Liver (tissue), 9 donors: ENCODE measurements around the gene CIITA. TPM values are rescaled to one million over a fixed set of nuclear protein-coding genes. Genes with fewer than 3 reads are reported as not detected.
"Not testable (repeated sequence)": the region's sequence is repeated elsewhere in the genome, so short reads cannot be mapped to it uniquely, and the experiment has no call there.

Experiments used
- DNase-seq: peaks from one replicate; pipeline ENCODE4 v3.0.0-alpha.2; 2017; ENCODE audit warnings: low spot score
- H3K27ac ChIP-seq, 2 donors: one replicate each; pipeline ENCODE4 v1.7.0; 2013; ENCODE audit warnings: inconsistent platforms in 2 of 2, low read length in 2 of 2, control low read depth in 1 of 2, low read depth in 1 of 2, mild to moderate bottlenecking in 1 of 2
- H3K27me3 ChIP-seq, 4 donors: one replicate each; pipeline versions ENCODE4 v1.6.1 to v1.7.0; 2013; ENCODE audit warnings: low read length in 3 of 4, inconsistent platforms in 1 of 4, mild to moderate bottlenecking in 1 of 4, moderate library complexity in 1 of 4; ENCODE audit not compliant: control insufficient read depth in 4 of 4, insufficient read depth in 4 of 4
- H3K36me3 ChIP-seq, 4 donors: one replicate each; pipeline versions ENCODE4 v1.6.1 to v1.7.0; 2013; ENCODE audit warnings: low read length in 3 of 4, mild to moderate bottlenecking in 3 of 4, low read depth in 1 of 4, moderate library complexity in 1 of 4; ENCODE audit not compliant: control insufficient read depth in 4 of 4, insufficient read depth in 3 of 4
- H3K4me1 ChIP-seq, 4 donors: one replicate each; pipeline versions ENCODE4 v1.6.1 to v1.7.0; 2013; ENCODE audit warnings: low read length in 3 of 4, mild to moderate bottlenecking in 3 of 4, moderate library complexity in 1 of 4; ENCODE audit not compliant: control insufficient read depth in 4 of 4, insufficient read depth in 4 of 4
- H3K4me3 ChIP-seq, 3 donors: one replicate each; pipeline versions ENCODE4 v1.6.1 to v1.7.0; 2013; ENCODE audit warnings: low read length in 3 of 3, control low read depth in 1 of 3, low read depth in 1 of 3, mild to moderate bottlenecking in 1 of 3
- H3K9ac ChIP-seq, 2 donors: one replicate each; pipeline ENCODE4 v1.7.0; 2013; ENCODE audit warnings: low read length in 2 of 2, mild to moderate bottlenecking in 2 of 2, moderate library complexity in 2 of 2, control low read depth in 1 of 2, low read depth in 1 of 2
- H3K9me3 ChIP-seq, 4 donors: one replicate each; pipeline versions ENCODE4 v1.6.1 to v1.7.0; 2013; ENCODE audit warnings: low read length in 3 of 4; ENCODE audit not compliant: control insufficient read depth in 4 of 4
- ATF3 ChIP-seq: IDR thresholded peaks from 2 replicates; pipeline ENCODE4 v1.6.1; 2016; ENCODE audit warnings: antibody characterized with exemption
- EGR1 ChIP-seq, 2 donors: IDR thresholded peaks; 2 replicates each; pipeline ENCODE4 v1.6.1; 2016 to 2018; ENCODE audit warnings: antibody characterized with exemption in 2 of 2, low read depth in 2 of 2
- FOXA1 ChIP-seq: IDR thresholded peaks from 2 replicates; pipeline ENCODE4 v1.6.1; 2016; ENCODE audit warnings: antibody characterized with exemption
- GABPA ChIP-seq, 2 donors: IDR thresholded peaks in 1 of 2; conservative IDR thresholded peaks in 1 of 2; 2 replicates each; pipeline ENCODE4 v1.6.1; 2016; ENCODE audit warnings: antibody characterized with exemption in 2 of 2, mild to moderate bottlenecking in 1 of 2, moderate library complexity in 1 of 2
- HNF4A ChIP-seq, 2 donors: conservative IDR thresholded peaks; 2 replicates each; pipeline ENCODE4 v1.6.1; 2016; ENCODE audit warnings: antibody characterized with exemption in 2 of 2, mild to moderate bottlenecking in 2 of 2
- HNF4G ChIP-seq: IDR thresholded peaks from 2 replicates; pipeline ENCODE4 v1.6.1; 2016; ENCODE audit warnings: antibody characterized with exemption
- RAD21 ChIP-seq, 2 donors: IDR thresholded peaks; 2 replicates each; pipeline ENCODE4 v1.6.1; 2016; ENCODE audit warnings: antibody characterized with exemption in 2 of 2, mild to moderate bottlenecking in 2 of 2
- RXRA ChIP-seq, 2 donors: IDR thresholded peaks; 2 replicates each; pipeline ENCODE4 v1.6.1; 2017 to 2018; ENCODE audit warnings: antibody characterized with exemption in 2 of 2, mild to moderate bottlenecking in 1 of 2
- SP1 ChIP-seq: IDR thresholded peaks from 2 replicates; pipeline ENCODE4 v1.6.1; 2018; ENCODE audit warnings: antibody characterized with exemption, mild to moderate bottlenecking
- TAF1 ChIP-seq: conservative IDR thresholded peaks from 2 replicates; pipeline ENCODE4 v1.6.1; 2016; ENCODE audit warnings: antibody characterized with exemption, mild to moderate bottlenecking
- YY1 ChIP-seq: IDR thresholded peaks from 2 replicates; pipeline ENCODE4 v1.6.1; 2016; ENCODE audit warnings: antibody characterized with exemption, mild to moderate bottlenecking
- ZBTB33 ChIP-seq: IDR thresholded peaks from 2 replicates; pipeline ENCODE4 v1.6.1; 2016; ENCODE audit warnings: antibody characterized with exemption
- WGBS: extraction: QIAGEN DNeasy Blood & Tissue Kit; methylation state at CpG from one replicate; pipeline ENCODE4 v1.1.7; 2013; 5-methylcytosine and 5-hydroxymethylcytosine counted together
- polyA plus RNA-seq, 2 donors: library from polyadenylated mRNA; stranded (reverse) in 1 of 2; unstranded in 1 of 2; fragments of 200-250 nt in 1 of 2; fragments of >200 nt in 1 of 2; fragmentation: Nextera tagmentation in 1 of 2; extraction: Ambion mirVana in 1 of 2; gene quantifications; one replicate each; pipeline versions ENCODE4 v1.2.1 to v1.2.3, GENCODE V29; 2013 to 2015
- total RNA-seq, 2 donors: library from RNA; depleted of rRNA; stranded (reverse); fragments of >200 nt; gene quantifications; one replicate each; pipeline ENCODE4 v1.2.3, GENCODE V29; 2014
- donor health status: healthy.
- donor health status: healthy.
- donor health status: healthy.
- donor health status: healthy.
- donor health status: healthy.

CIITA gene
- total and polyA plus RNA-seq, 4 donors = 1.6 to 4.2 (median 2.2) TPM

GRCh38 chr16:10965440-10966061 lies 88.5 kb downstream of the CIITA start:
- Histone ChIP-seq H3K27me3 (no peaks in the 10 kb centered on the region), H3K27ac (no peak overlapping the region), H3K4me1 (peaks cover 0 to 14% (median 10%) of the 10 kb centered on the region in 4 donors), H3K9ac (no peak overlapping the region), H3K4me3 (no peak overlapping the region), H3K9me3 (no peaks in the 10 kb centered on the region), H3K36me3 (peaks cover 0 to 21% (median 13%) of the 10 kb centered on the region in 4 donors)
- WGBS = 47% methylated on average over 6 of the region's 6 CpGs
- no peak for DNase-seq
- no peak for TF ChIP-seq EGR1 (IDR thresholded peaks at IDR 0.05; ENCODE audit: low read depth in 2 of 2)
- no peak for TF ChIP-seq GABPA (IDR thresholded peaks at IDR 0.05 in 1 of 2, conservative IDR thresholded peaks at IDR 0.05 in 1 of 2)
- no peak for TF ChIP-seq RAD21 (IDR thresholded peaks at IDR 0.05)
- peak; percentile 18 for TF ChIP-seq ATF3
- TF ChIP-seq YY1 = peak; percentile 11
- peak; percentile 69 to 87 for TF ChIP-seq RXRA (IDR thresholded peaks at IDR 0.05)
- no peak for TF ChIP-seq ZBTB33
- no peak for TF ChIP-seq HNF4G
- peak; percentile 47 for TF ChIP-seq SP1
- no peak for TF ChIP-seq FOXA1
- TF ChIP-seq HNF4A (conservative IDR thresholded peaks at IDR 0.05) = peak in 1 of 2 donors; percentile 42

GRCh38 chr16:10966129-10966528 lies 89.1 kb downstream of the CIITA start:
- Histone ChIP-seq H3K27me3 (no peaks in the 10 kb centered on the region), H3K36me3 (peaks cover 0 to 26% (median 13%) of the 10 kb centered on the region in 4 donors), H3K4me1 (peaks cover 0 to 14% (median 10%) of the 10 kb centered on the region in 4 donors), H3K9ac (no peak overlapping the region), H3K4me3 (no peak overlapping the region), H3K27ac (no peak overlapping the region), H3K9me3 (no peaks in the 10 kb centered on the region)
- WGBS = 86% methylated on average over 5 of the region's 5 CpGs
- DNase-seq = no peak
- no peak for TF ChIP-seq EGR1 (IDR thresholded peaks at IDR 0.05; ENCODE audit: low read depth in 2 of 2)
- TF ChIP-seq ZBTB33 = no peak
- TF ChIP-seq TAF1 = no peak

GRCh38 chr16:10966559-10966958 lies 89.6 kb downstream of the CIITA start:
- not testable (repeated sequence) for H3K4me3 ChIP-seq, H3K9me3 ChIP-seq, H3K9ac ChIP-seq, H3K27ac ChIP-seq, H3K27me3 ChIP-seq, DNase-seq
- H3K4me1 ChIP-seq = peaks cover 0 to 14% (median 10%) of the 10 kb centered on the region in 4 donors
- WGBS = 77% methylated on average over 4 of the region's 4 CpGs
- H3K36me3 ChIP-seq = peaks cover 0 to 27% (median 13%) of the 10 kb centered on the region in 4 donors
